LNCaP clone FGC (cell line): ENCODE measurements around the gene DNAH9.

Source experiments
- DNase-seq: peaks from one replicate; pipeline ENCODE4 v3.0.0-alpha.2; 2011; ENCODE audit warnings: low read depth
- H3K4me3 ChIP-seq: 2 replicates; pipeline ENCODE4 v1.5.1; 2011; ENCODE audit warnings: mild to moderate bottlenecking, low read depth, low read length, control low read depth
- CTCF ChIP-seq: IDR thresholded peaks from 2 replicates; pipeline ENCODE4 v1.5.1; 2012; ENCODE audit warnings: mild to moderate bottlenecking; ENCODE audit not compliant: control insufficient read depth, insufficient read depth; ENCODE audit errors: extremely low read depth

DNAH9 gene

GRCh38 chr17:11747441-11747840 is 149.2 kb downstream of the DNAH9 start:
- no peak overlapping the region for H3K4me3 ChIP-seq
- DNase-seq, result no peak
- no peak for TF ChIP-seq CTCF

GRCh38 chr17:11757815-11758214 is 159.5 kb downstream of the DNAH9 start:
- H3K4me3 ChIP-seq, result no peak overlapping the region
- TF ChIP-seq CTCF, result no peak
- DNase-seq, result no peak

GRCh38 chr17:11768106-11768505 is 169.8 kb downstream of the DNAH9 start:
- no peak for TF ChIP-seq CTCF
- DNase-seq, result no peak
- no peak overlapping the region for H3K4me3 ChIP-seq

GRCh38 chr17:11768981-11769380 is 170.7 kb downstream of the DNAH9 start:
- no peak for TF ChIP-seq CTCF
- no peak for DNase-seq

GRCh38 chr17:11772031-11772430 is 173.8 kb downstream of the DNAH9 start:
- no peak for DNase-seq
- TF ChIP-seq CTCF, result no peak
- no peak overlapping the region for H3K4me3 ChIP-seq

More at GRCh38 chr17:11768981-11769380, 170.7 kb downstream of the DNAH9 start:
- H3K4me3 ChIP-seq, result no peak overlapping the region

GRCh38 chr17:11779892-11780291 is 181.6 kb downstream of the DNAH9 start:
- DNase-seq, result no peak
- H3K4me3 ChIP-seq, result no peak overlapping the region
- TF ChIP-seq CTCF, result no peak

GRCh38 chr17:11780621-11781020 is 182.4 kb downstream of the DNAH9 start:
- TF ChIP-seq CTCF, result no peak
- H3K4me3 ChIP-seq, result no peak overlapping the region
- no peak for DNase-seq
